Measurements from ENCODE around the gene CAMK2N1. TPM values are rescaled to one million over a fixed set of nuclear protein-coding genes. Genes with fewer than 3 reads are reported as not detected.

CAMK2N1 gene
- total RNA-seq, 2 donors from 2014 or later = 5.3 to 5.4 TPM

GRCh38 chr1:20476265-20477038, 9.6 kb downstream of the CAMK2N1 start:
- intact Hi-C loops (cut with DNase I) = no loop called here
- no peaks in the 10 kb centered on the region for H3K27me3 ChIP-seq
- ATAC-seq = peak; percentile 51
- 7 to 34% methylated on average over 7 to 32 of the region's 33 CpGs for WGBS, 2 donors
- H3K36me3 ChIP-seq (replicated peaks in 1 of 2; ENCODE audit: insufficient read depth in 1 of 2, low read depth in 2 of 2) = no peaks in the 10 kb centered on the region
- H3K4me1 ChIP-seq = peaks cover 30% of the 10 kb centered on the region
- peak; percentile 35 to 70 (median 58) for DNase-seq
- no peaks in the 10 kb centered on the region for H3K9me3 ChIP-seq
- H3K4me3 ChIP-seq = no peak overlapping the region
- no peak for TF ChIP-seq CTCF (IDR thresholded peaks at IDR 0.05)
- no peak for TF ChIP-seq POLR2A (IDR thresholded peaks at IDR 0.05)
- peak overlapping the region in 1 of 4 donors; percentile 8 for H3K27ac ChIP-seq

- H3K4me3 ChIP-seq = no peak overlapping the region
- TF ChIP-seq CTCF (IDR thresholded peaks at IDR 0.05) = no peak
- no peak for TF ChIP-seq POLR2A (IDR thresholded peaks at IDR 0.05)
- peaks cover 16% of the 10 kb centered on the region for H3K4me1 ChIP-seq
- H3K36me3 ChIP-seq (replicated peaks in 1 of 2; ENCODE audit: insufficient read depth in 1 of 2, low read depth in 2 of 2) = no peaks in the 10 kb centered on the region
- no peak overlapping the region for H3K27ac ChIP-seq
- DNase-seq = no peak
- no peaks in the 10 kb centered on the region for H3K27me3 ChIP-seq
- intact Hi-C loops (cut with DNase I) = no loop called here
- ATAC-seq = no peak
- WGBS, 2 donors = 54% methylated on average over 5 to 6 of the region's 7 CpGs
- no peaks in the 10 kb centered on the region for H3K9me3 ChIP-seq
Observed at GRCh38 chr1:20474996-20475395, 11.0 kb downstream of the CAMK2N1 start.

- no peak for ATAC-seq
- intact Hi-C loops (cut with DNase I) = no loop called here
- no peak for DNase-seq
Observed at GRCh38 chr1:20474333-20474975, 11.6 kb downstream of the CAMK2N1 start.

GRCh38 chr1:20473894-20474293, 12.1 kb downstream of the CAMK2N1 start:
- Histone ChIP-seq H3K27me3 (no peaks in the 10 kb centered on the region), H3K9me3 (no peaks in the 10 kb centered on the region), H3K27ac (no peak overlapping the region), H3K36me3 (replicated peaks in 1 of 2; ENCODE audit: insufficient read depth in 1 of 2, low read depth in 2 of 2) (no peaks in the 10 kb centered on the region), H3K4me3 (no peak overlapping the region), H3K4me1 (peaks cover 13% of the 10 kb centered on the region)
- TF ChIP-seq POLR2A (IDR thresholded peaks at IDR 0.05) = no peak
- no peak for TF ChIP-seq CTCF (IDR thresholded peaks at IDR 0.05)
- intact Hi-C loops (cut with DNase I) = no loop called here
- WGBS, 2 donors = 86 to 87% methylated on average over 4 of the region's 4 CpGs
- ATAC-seq (no peak), DNase-seq (no peak)

More at GRCh38 chr1:20474333-20474975, 11.6 kb downstream of the CAMK2N1 start:
- no peaks in the 10 kb centered on the region for H3K9me3 ChIP-seq
- H3K27me3 ChIP-seq = no peaks in the 10 kb centered on the region
- H3K4me1 ChIP-seq = peaks cover 13% of the 10 kb centered on the region
- H3K36me3 ChIP-seq (replicated peaks in 1 of 2; ENCODE audit: insufficient read depth in 1 of 2, low read depth in 2 of 2) = no peaks in the 10 kb centered on the region
- no peak for TF ChIP-seq POLR2A (IDR thresholded peaks at IDR 0.05)
- no peak for TF ChIP-seq CTCF (IDR thresholded peaks at IDR 0.05)
- no peak overlapping the region for H3K4me3 ChIP-seq
- WGBS, 2 donors = 72 to 73% methylated on average over 2 of the region's 2 CpGs
- no peak overlapping the region for H3K27ac ChIP-seq
